PFSK-1 (cell line): ENCODE data around the gene TPCN1.

Source experiments
- FOXP2 ChIP-seq: optimal IDR thresholded peaks from 2 replicates; pipeline ENCODE3; 2011; ENCODE audit warnings: borderline replicate concordance, control low read depth, inconsistent platforms; ENCODE audit not compliant: insufficient read depth; ENCODE audit errors: extremely low read length, extremely low read depth
- POLR2AphosphoS5 ChIP-seq: IDR thresholded peaks from 2 replicates; pipeline ENCODE4 v1.6.1; 2012; ENCODE audit warnings: low read depth, mild to moderate bottlenecking, control low read depth, low read length, moderate library complexity
- REST ChIP-seq, 2 experiments: IDR thresholded peaks; 2 replicates each; pipeline versions ENCODE4 v1.6.1 to v1.8.0; 2011 to 2012; ENCODE audit warnings: low read depth in 2 of 2, low read length in 2 of 2, control low read depth in 1 of 2, inconsistent platforms in 1 of 2, mild to moderate bottlenecking in 1 of 2, moderate library complexity in 1 of 2; ENCODE audit not compliant: insufficient read depth in 1 of 2
- SIN3A ChIP-seq: IDR thresholded peaks from 2 replicates; pipeline ENCODE4 v1.6.1; 2012; ENCODE audit warnings: mild to moderate bottlenecking, low read length, moderate library complexity, borderline replicate concordance; ENCODE audit not compliant: insufficient read depth
- TAF1 ChIP-seq: IDR thresholded peaks from 2 replicates; pipeline ENCODE4 v1.6.1; 2012; ENCODE audit warnings: low read length, control low read depth, borderline replicate concordance; ENCODE audit not compliant: insufficient read depth

Gene TPCN1

GRCh38 chr12:113257564-113257963 is 36.3 kb downstream of the TPCN1 start:
- TF ChIP-seq POLR2AphosphoS5 (no peak), FOXP2 (no peak), SIN3A (no peak), TAF1 (no peak), REST (IDR thresholded peaks at IDR 0.05; ENCODE audit: insufficient read depth in 1 of 2, low read depth in 2 of 2, low read length in 2 of 2) (no peak)

- TF ChIP-seq FOXP2 (no peak), REST (IDR thresholded peaks at IDR 0.05; ENCODE audit: insufficient read depth in 1 of 2, low read depth in 2 of 2, low read length in 2 of 2) (no peak), SIN3A (no peak), POLR2AphosphoS5 (no peak), TAF1 (no peak)
Measured at GRCh38 chr12:113260127-113260526, 38.9 kb downstream of the TPCN1 start.

GRCh38 chr12:113260636-113261300 is 39.5 kb downstream of the TPCN1 start:
- TF ChIP-seq POLR2AphosphoS5 = no peak
- no peak for TF ChIP-seq SIN3A
- TF ChIP-seq FOXP2 = no peak
- no peak for TF ChIP-seq REST (IDR thresholded peaks at IDR 0.05; ENCODE audit: insufficient read depth in 1 of 2, low read depth in 2 of 2, low read length in 2 of 2)
- no peak for TF ChIP-seq TAF1

GRCh38 chr12:113261847-113262470 is 40.7 kb downstream of the TPCN1 start:
- no peak for TF ChIP-seq TAF1
- TF ChIP-seq SIN3A = no peak
- TF ChIP-seq POLR2AphosphoS5 = no peak
- TF ChIP-seq FOXP2 = no peak
- no peak for TF ChIP-seq REST (IDR thresholded peaks at IDR 0.05; ENCODE audit: insufficient read depth in 1 of 2, low read depth in 2 of 2, low read length in 2 of 2)
